CD4-positive, alpha-beta T cell (primary cell): Measurements from ENCODE around the gene COQ10A. TPM values are rescaled to one million over a fixed set of nuclear protein-coding genes. Genes with fewer than 3 reads are reported as not detected.

ENCODE experiments used
- ATAC-seq: fragments of 200-7000 bp; cut with Tn5 transposase; one replicate; pipeline ENCODE4 v1.10.0; 2022; ENCODE audit warnings: mild to moderate bottlenecking; ENCODE audit not compliant: poor library complexity
- CTCF ChIA-PET: fragments of 350-600 bp; sonication (Branson Sonifier 250); formaldehyde crosslinking; loops from one replicate; lab custom pipeline; 2021; ENCODE audit warnings: antibody characterized with exemption, inconsistent platforms; lab: Charles Lee
- POLR2A ChIA-PET: fragments of 350-600 bp; sonication (Branson Sonifier 250); formaldehyde crosslinking; loops from one replicate; lab custom pipeline; 2021; ENCODE audit warnings: antibody characterized with exemption, inconsistent platforms; lab: Charles Lee
- DNase-seq, 14 experiments: peaks; one replicate each; pipeline ENCODE4 v3.0.0-alpha.2; 2013 to 2020; ENCODE audit warnings: mixed read lengths in 2 of 14
- H3K27ac ChIP-seq, 2 donors: one replicate each; pipeline versions ENCODE4 v1.5.1 to v1.7.0; 2013; ENCODE audit warnings: low read length in 2 of 2, low read depth in 1 of 2, mild to moderate bottlenecking in 1 of 2
- H3K27me3 ChIP-seq, 2 experiments: 1 replicate in 1 of 2; 2 replicates in 1 of 2; pipeline versions ENCODE4 v1.6.1 to v1.7.0; 2013; ENCODE audit warnings: low read length in 2 of 2, control low read depth in 1 of 2, mild to moderate bottlenecking in 1 of 2, moderate library complexity in 1 of 2; ENCODE audit not compliant: insufficient read depth in 2 of 2, control insufficient read depth in 1 of 2
- H3K36me3 ChIP-seq: one replicate; pipeline ENCODE4 v1.6.1; 2013; ENCODE audit warnings: low read length, control low read depth; ENCODE audit not compliant: insufficient read depth
- H3K4me1 ChIP-seq: one replicate; pipeline ENCODE4 v1.6.1; 2013; ENCODE audit warnings: low read length, control low read depth; ENCODE audit not compliant: insufficient read depth
- H3K4me3 ChIP-seq: one replicate; pipeline ENCODE4 v1.5.1; 2013; ENCODE audit warnings: mild to moderate bottlenecking, low read length, moderate library complexity
- H3K9me3 ChIP-seq, 2 experiments: 1 replicate in 1 of 2; 2 replicates in 1 of 2; pipeline versions ENCODE4 v1.6.1 to v1.7.0; 2013; ENCODE audit warnings: low read length in 2 of 2, mild to moderate bottlenecking in 2 of 2, control low read depth in 1 of 2, moderate library complexity in 1 of 2; ENCODE audit not compliant: control insufficient read depth in 1 of 2, insufficient read depth in 1 of 2
- H3K27ac Mint-ChIP-seq: one replicate; pipeline ENCODE4 v1.8.0; 2020; ENCODE audit warnings: mixed read lengths
- H3K27me3 Mint-ChIP-seq: one replicate; pipeline ENCODE4 v1.8.0; 2021; ENCODE audit warnings: mixed read lengths
- H3K36me3 Mint-ChIP-seq: one replicate; pipeline ENCODE4 v1.8.0; 2021; ENCODE audit warnings: low read depth, mixed read lengths
- H3K4me1 Mint-ChIP-seq: one replicate; pipeline ENCODE4 v1.8.0; 2021; ENCODE audit warnings: low read depth, mixed read lengths
- H3K4me3 Mint-ChIP-seq: one replicate; pipeline ENCODE4 v1.8.0; 2020; ENCODE audit warnings: mild to moderate bottlenecking, mixed read lengths
- H3K9me3 Mint-ChIP-seq: one replicate; pipeline ENCODE4 v1.8.0; 2020; ENCODE audit warnings: mixed read lengths
- CTCF ChIP-seq: fragments of 200-600 bp; IDR thresholded peaks from one replicate; pipeline ENCODE4 v1.8.0; 2022; ENCODE audit warnings: antibody characterized with exemption, mild to moderate bottlenecking
- intact Hi-C, 2 experiments: fragments of 100-400 bp; cut with DNase I in 1 of 2; cut with micrococcal nuclease in 1 of 2; formaldehyde crosslinking; loops; one replicate each; pipeline versions ENCODE4 v1.15.1 to v1.9.0; 2023 to 2025; cut with DNase I, micrococcal nuclease
- total RNA-seq, 174 experiments: library from RNA in 2 of 174; stranded (reverse) in 2 of 174; gene quantifications; one replicate each; pipeline ENCODE4 v1.2.3 and lab custom pipeline; 2021 to 2026

COQ10A gene
- total RNA-seq, 2 experiments from 2014 or later, result 27.6 to 29.2 TPM

DNA sequence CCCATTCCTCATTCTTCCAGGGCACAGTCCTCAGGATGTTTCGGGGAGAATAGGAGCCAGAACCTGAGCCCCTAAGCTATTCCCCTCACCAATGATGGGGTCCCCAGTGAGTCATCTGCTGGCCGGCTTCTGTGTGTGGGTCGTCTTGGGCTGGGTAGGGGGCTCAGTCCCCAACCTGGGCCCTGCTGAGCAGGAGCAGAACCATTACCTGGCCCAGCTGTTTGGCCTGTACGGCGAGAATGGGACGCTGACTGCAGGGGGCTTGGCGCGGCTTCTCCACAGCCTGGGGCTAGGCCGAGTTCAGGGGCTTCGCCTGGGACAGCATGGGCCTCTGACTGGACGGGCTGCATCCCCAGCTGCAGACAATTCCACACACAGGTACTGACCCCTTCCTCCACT, 35.6 kb upstream of the COQ10A start:
- ChIA-PET POLR2A (no interaction called here), CTCF (no interaction called here)
- Mint-ChIP-seq H3K4me1 (no peaks in the 10 kb centered on the region), H3K36me3 (no peaks in the 10 kb centered on the region), H3K27ac (no peak overlapping the region), H3K4me3 (no peak overlapping the region), H3K27me3 (no peaks in the 10 kb centered on the region), H3K9me3 (no peaks in the 10 kb centered on the region)
- intact Hi-C loops, result no loop called here
- Histone ChIP-seq H3K4me1 (no peaks in the 10 kb centered on the region), H3K4me3 (no peak overlapping the region), H3K9me3 (no peaks in the 10 kb centered on the region), H3K27ac (no peak overlapping the region), H3K36me3 (peaks cover 3% of the 10 kb centered on the region), H3K27me3 (no peaks in the 10 kb centered on the region)
- no peak for TF ChIP-seq CTCF
- no peak for ATAC-seq
- DNase-seq, result no peak

DNA sequence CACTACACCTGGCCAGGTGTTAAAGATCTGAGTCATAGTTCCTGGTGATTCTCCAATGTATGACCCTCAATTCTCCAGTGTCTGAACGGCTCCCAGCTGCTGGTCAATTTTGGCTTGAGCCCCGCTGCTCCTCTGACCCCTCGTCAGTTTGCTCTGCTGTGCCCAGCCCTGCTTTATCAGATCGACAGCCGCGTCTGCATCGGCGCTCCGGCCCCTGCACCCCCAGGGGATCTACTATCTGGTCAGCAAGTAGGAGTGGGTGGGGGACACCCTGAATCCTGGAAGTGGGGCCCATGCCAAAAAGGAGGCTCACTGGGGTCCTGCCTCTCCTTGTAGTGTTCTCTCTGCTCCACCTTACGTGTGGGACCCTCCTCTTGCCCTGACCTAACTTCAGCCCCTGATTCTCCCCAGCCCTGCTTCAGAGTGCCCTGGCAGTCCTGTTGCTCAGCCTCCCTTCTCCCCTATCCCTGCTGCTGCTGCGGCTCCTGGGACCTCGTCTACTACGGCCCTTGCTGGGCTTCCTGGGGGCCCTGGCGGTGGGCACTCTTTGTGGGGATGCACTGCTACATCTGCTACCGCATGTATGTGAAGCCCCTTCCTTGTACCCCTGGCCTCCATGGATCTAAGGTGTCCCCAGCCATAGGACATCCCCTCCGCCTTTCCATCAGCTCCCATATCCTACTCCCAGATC, 31.9 kb upstream of the COQ10A start:
- no peaks in the 10 kb centered on the region for H3K9me3 ChIP-seq
- no peak overlapping the region for H3K4me3 ChIP-seq
- POLR2A ChIA-PET, result no interaction called here
- no peaks in the 10 kb centered on the region for H3K9me3 Mint-ChIP-seq
- ATAC-seq (no peak), DNase-seq (no peak)
- CTCF ChIA-PET, result interaction anchor here (1.7 kb wide), 1 partner anchor 23 kb away, joined by 4 read pairs; the partner anchor contains the start of gene ANKRD52
- no peak for TF ChIP-seq CTCF
- no peak overlapping the region for H3K27ac Mint-ChIP-seq
- intact Hi-C loops, result no loop called here
- H3K27me3 ChIP-seq, result no peaks in the 10 kb centered on the region
- H3K4me1 Mint-ChIP-seq, result no peaks in the 10 kb centered on the region
- no peak overlapping the region for H3K4me3 Mint-ChIP-seq
- H3K4me1 ChIP-seq, result no peaks in the 10 kb centered on the region
- H3K36me3 ChIP-seq, result peaks cover 8% of the 10 kb centered on the region
- H3K27me3 Mint-ChIP-seq, result no peaks in the 10 kb centered on the region
- peaks cover 8% of the 10 kb centered on the region for H3K36me3 Mint-ChIP-seq
- H3K27ac ChIP-seq, result no peak overlapping the region

GRCh38 chr12:56236091-56236490, 30.7 kb upstream of the COQ10A start:
- H3K27ac Mint-ChIP-seq, result no peak overlapping the region
- ATAC-seq (no peak), DNase-seq (no peak)
- H3K27ac ChIP-seq, result no peak overlapping the region
- H3K27me3 ChIP-seq, result no peaks in the 10 kb centered on the region
- peaks cover 13% of the 10 kb centered on the region for H3K36me3 ChIP-seq
- intact Hi-C loops, result no loop called here
- no peaks in the 10 kb centered on the region for H3K4me1 ChIP-seq
- POLR2A ChIA-PET, result no interaction called here
- H3K36me3 Mint-ChIP-seq, result peaks cover 20% of the 10 kb centered on the region
- H3K9me3 ChIP-seq, result no peaks in the 10 kb centered on the region
- H3K4me3 Mint-ChIP-seq, result no peak overlapping the region
- CTCF ChIA-PET, result no interaction called here
- H3K27me3 Mint-ChIP-seq, result no peaks in the 10 kb centered on the region
- H3K4me1 Mint-ChIP-seq, result no peaks in the 10 kb centered on the region
- H3K4me3 ChIP-seq, result no peak overlapping the region
- H3K9me3 Mint-ChIP-seq, result no peaks in the 10 kb centered on the region
- TF ChIP-seq CTCF, result no peak
